GM18520 (cell line): ENCODE measurements around the gene KCTD7.
"Not testable (repeated sequence)": the region's sequence is repeated elsewhere in the genome, so short reads cannot be mapped to it uniquely, and the experiment has no call there.

Experiments
- ATAC-seq: cut with Tn5 transposase; IDR thresholded peaks from one replicate; pipeline ENCODE4 v1.9.1; 2021; ENCODE audit not compliant: unreplicated experiment

Gene KCTD7

GRCh38 chr7:66679633-66680244 lies 51.1 kb downstream of the KCTD7 start:
- ATAC-seq = no peak

- ATAC-seq = peak; percentile 85
Measured at GRCh38 chr7:66681491-66682349, 53.0 kb downstream of the KCTD7 start.

GRCh38 chr7:66682350-66683093 lies 53.8 kb downstream of the KCTD7 start:
- ATAC-seq = no peak

GRCh38 chr7:66683094-66683769 lies 54.6 kb downstream of the KCTD7 start:
- ATAC-seq = not testable (repeated sequence)

- no peak for ATAC-seq
Measured at GRCh38 chr7:66683770-66684123, 55.1 kb downstream of the KCTD7 start.

- ATAC-seq = not testable (repeated sequence)
Measured at GRCh38 chr7:66685663-66686062, 57.0 kb downstream of the KCTD7 start.

- no peak for ATAC-seq
Measured at GRCh38 chr7:66687186-66687585, 58.5 kb downstream of the KCTD7 start.

- ATAC-seq = not testable (repeated sequence)
Measured at GRCh38 chr7:66687672-66688071, 59.0 kb downstream of the KCTD7 start.

GRCh38 chr7:66689081-66689480 lies 60.4 kb downstream of the KCTD7 start:
- ATAC-seq = no peak

GRCh38 chr7:66693331-66693730 lies 64.7 kb downstream of the KCTD7 start:
- ATAC-seq = no peak
